ENCODE results near the gene PEX14. TPM values are rescaled to one million over a fixed set of nuclear protein-coding genes. Genes with fewer than 3 reads are reported as not detected.
"Not testable (repeated sequence)": the region's sequence is repeated elsewhere in the genome, so short reads cannot be mapped to it uniquely, and the experiment has no call there.

PEX14 gene
- total RNA-seq, 4 donors from 2014 or later: 2.0 to 21.9 (median 5.3) TPM

GRCh38 chr1:10502206-10502605, 27.5 kb downstream of the PEX14 start:
- Histone ChIP-seq H3K36me3 (no peaks in the 10 kb centered on the region), H3K4me1 (peaks cover 0 to under 1% of the 10 kb centered on the region in 2 donors), H3K4me3 (no peak overlapping the region), H3K27me3 (no peaks in the 10 kb centered on the region), H3K9me3 (no peaks in the 10 kb centered on the region), H3K27ac (no peak overlapping the region)
- no peak for DNase-seq
- TF ChIP-seq POLR2A (IDR thresholded peaks at IDR 0.05): no peak
- TF ChIP-seq CTCF (IDR thresholded peaks at IDR 0.05): no peak
- intact Hi-C loops (cut with DNase I; ENCODE audit: low total_unique reads): no loop called here

GRCh38 chr1:10504249-10504648, 29.5 kb downstream of the PEX14 start:
- TF ChIP-seq POLR2A (IDR thresholded peaks at IDR 0.05): no peak
- TF ChIP-seq CTCF (IDR thresholded peaks at IDR 0.05): no peak
- no peaks in the 10 kb centered on the region for H3K36me3 ChIP-seq
- intact Hi-C loops (cut with DNase I; ENCODE audit: low total_unique reads): no loop called here
- no peaks in the 10 kb centered on the region for H3K9me3 ChIP-seq
- no peak for DNase-seq
- H3K4me1 ChIP-seq: peaks cover 0 to 5% of the 10 kb centered on the region in 2 donors
- no peak overlapping the region for H3K4me3 ChIP-seq
- H3K27ac ChIP-seq: peak overlapping the region in 1 of 2 donors; percentile 49
- H3K27me3 ChIP-seq: no peaks in the 10 kb centered on the region

GRCh38 chr1:10506046-10506676, 31.4 kb downstream of the PEX14 start:
- not testable (repeated sequence) for H3K27ac ChIP-seq, H3K9me3 ChIP-seq, H3K27me3 ChIP-seq, H3K4me1 ChIP-seq, DNase-seq, H3K4me3 ChIP-seq, H3K36me3 ChIP-seq
- intact Hi-C loops (cut with DNase I; ENCODE audit: low total_unique reads): loop anchor here (5.0 kb wide), 1 partner anchor 361 kb away; no protein-coding TSS in a partner anchor

GRCh38 chr1:10506677-10507047, 31.9 kb downstream of the PEX14 start:
- Histone ChIP-seq H3K27me3 (no peaks in the 10 kb centered on the region), H3K4me3 (no peak overlapping the region), H3K36me3 (no peaks in the 10 kb centered on the region), H3K27ac (no peak overlapping the region), H3K9me3 (no peaks in the 10 kb centered on the region), H3K4me1 (peaks cover 0 to 8% of the 10 kb centered on the region in 2 donors)
- TF ChIP-seq POLR2A (IDR thresholded peaks at IDR 0.05) (no peak), CTCF (IDR thresholded peaks at IDR 0.05) (no peak)
- DNase-seq: no peak
- intact Hi-C loops (cut with DNase I; ENCODE audit: low total_unique reads): loop anchor here (5.0 kb wide), 1 partner anchor 361 kb away; no protein-coding TSS in a partner anchor

GRCh38 chr1:10507111-10507879, 32.5 kb downstream of the PEX14 start:
- DNase-seq: peak; percentile 37 to 63
- no peak overlapping the region for H3K4me3 ChIP-seq
- H3K27me3 ChIP-seq: no peaks in the 10 kb centered on the region
- peak; percentile 72 to 91 (median 80) for TF ChIP-seq CTCF (IDR thresholded peaks at IDR 0.05)
- TF ChIP-seq POLR2A (IDR thresholded peaks at IDR 0.05): no peak
- no peaks in the 10 kb centered on the region for H3K9me3 ChIP-seq
- intact Hi-C loops (cut with DNase I; ENCODE audit: low total_unique reads): loop anchor here (5.0 kb wide), 1 partner anchor 360 kb away; no protein-coding TSS in a partner anchor
- no peak overlapping the region for H3K27ac ChIP-seq
- peaks cover 0 to 8% of the 10 kb centered on the region in 2 donors for H3K4me1 ChIP-seq
- H3K36me3 ChIP-seq: no peaks in the 10 kb centered on the region

Data from uterus (tissue), 4 donors.